HCT116 (cell line): ENCODE data around the gene GPD2. TPM values are rescaled to one million over a fixed set of nuclear protein-coding genes. Genes with fewer than 3 reads are reported as not detected.

ENCODE experiments used
- ATAC-seq: fragments of 200-7000 bp; cut with Tn5 transposase; 2 replicates; pipeline ENCODE4 v1.9.1; 2020; ENCODE audit warnings: mild to moderate bottlenecking, moderate library complexity
- BruUV-seq: library from RNA; stranded (reverse); fragments of 400-500 nt; replicated peaks from 2 replicates; lab custom pipeline; 2021; lab: Mats Ljungman, UMichigan
- CTCF ChIA-PET: fragments of 300-600 bp; sonication (Branson Sonifier 250); formaldehyde crosslinking; loops from one replicate; lab custom pipeline; 2021; ENCODE audit warnings: antibody characterized with exemption; lab: Charles Lee
- POLR2A ChIA-PET: fragments of 300-600, 350-600 bp; sonication (Branson Sonifier 250); formaldehyde crosslinking; loops from one replicate; lab custom pipeline; 2021; ENCODE audit warnings: antibody characterized with exemption; lab: Charles Lee
- RAD21 ChIA-PET, 2 experiments: fragments of 300-600 bp; sonication (Branson Sonifier 250); formaldehyde crosslinking; loops; one replicate each; lab custom pipeline; 2023; ENCODE audit warnings: low total read pairs in 2 of 2; ENCODE audit not compliant: uncharacterized antibody in 2 of 2, unreplicated experiment in 2 of 2, low non-redundant PET in 1 of 2; lab: Charles Lee
- DNase-seq: peaks from one replicate; pipeline ENCODE4 v3.0.0-alpha.2; 2010; ENCODE audit warnings: low read depth, low spot score
- H2AFZ ChIP-seq: fragments of 200-600 bp; shearing (Covaris generic), sonication (generic); 2 replicates; pipeline ENCODE4 v1.6.1; 2017; ENCODE audit warnings: low read depth, mixed run types, mixed read lengths, antibody characterized with exemption, low read length; ENCODE audit not compliant: poor library complexity, severe bottlenecking
- H3K27ac ChIP-seq: 2 replicates; pipeline ENCODE4 v1.5.1; 2012; ENCODE audit warnings: low read depth, low read length
- H3K27me3 ChIP-seq: fragments of 200-600 bp; sonication (generic); 2 replicates; pipeline ENCODE4 v1.6.1; 2016; ENCODE audit warnings: mixed run types, low read length, mixed read lengths; ENCODE audit not compliant: insufficient read depth
- H3K36me3 ChIP-seq, 2 experiments: fragments of 200-500 bp in 1 of 2; fragments of 200-600 bp in 1 of 2; sonication (Bioruptor generic) in 1 of 2; sonication (generic) in 1 of 2; 2 replicates each; pipeline versions ENCODE4 v1.5.1 to v1.6.1; 2014 to 2016; ENCODE audit warnings: low read length in 2 of 2, inconsistent platforms in 1 of 2, mixed read lengths in 1 of 2, mixed run types in 1 of 2; ENCODE audit not compliant: insufficient read depth in 2 of 2, control insufficient read depth in 1 of 2
- H3K4me1 ChIP-seq, 2 experiments: fragments of 200-600 bp in 1 of 2; sonication (generic) in 1 of 2; 2 replicates each; pipeline versions ENCODE4 v1.5.1 to v1.6.1; 2012 to 2017; ENCODE audit warnings: low read length in 2 of 2, inconsistent platforms in 1 of 2, mild to moderate bottlenecking in 1 of 2, mixed read lengths in 1 of 2, mixed run types in 1 of 2, moderate library complexity in 1 of 2; ENCODE audit not compliant: insufficient read depth in 2 of 2, control insufficient read depth in 1 of 2
- H3K4me2 ChIP-seq: fragments of 200-600 bp; sonication (generic); 2 replicates; pipeline ENCODE4 v1.6.1; 2017; ENCODE audit warnings: mixed run types, low read length, mixed read lengths
- H3K4me3 ChIP-seq, 2 experiments: fragments of 200-600 bp in 1 of 2; sonication (generic) in 1 of 2; replicated peaks in 1 of 2; 2 replicates each; pipeline ENCODE4 v1.5.1; 2011 to 2016; ENCODE audit warnings: low read length in 2 of 2, control low read depth in 1 of 2, low read depth in 1 of 2, mild to moderate bottlenecking in 1 of 2, mixed read lengths in 1 of 2, mixed run types in 1 of 2
- H3K79me2 ChIP-seq: fragments of 200-600 bp; sonication (generic); 2 replicates; pipeline ENCODE4 v1.6.1; 2017; ENCODE audit warnings: mild to moderate bottlenecking, mixed run types, low read length, moderate library complexity, mixed read lengths; ENCODE audit not compliant: insufficient read depth
- H3K9ac ChIP-seq: fragments of 200-600 bp; sonication (generic); 2 replicates; pipeline ENCODE4 v1.6.1; 2016; ENCODE audit warnings: low read length, mixed read lengths
- H3K9me2 ChIP-seq: fragments of 200-600 bp; sonication (generic), shearing (Covaris generic); 2 replicates; pipeline ENCODE4 v1.6.1; 2017; ENCODE audit warnings: mixed run types, mild to moderate bottlenecking, moderate library complexity; ENCODE audit not compliant: insufficient read depth
- H3K9me3 ChIP-seq, 2 experiments: fragments of 200-500 bp in 1 of 2; fragments of 200-600 bp in 1 of 2; sonication (Bioruptor generic) in 1 of 2; sonication (generic) in 1 of 2; 2 replicates each; pipeline ENCODE4 v1.6.1; 2014 to 2017; ENCODE audit warnings: low read length in 2 of 2, mixed read lengths in 2 of 2, inconsistent platforms in 1 of 2, low read depth in 1 of 2, mild to moderate bottlenecking in 1 of 2, mixed run types in 1 of 2, moderate library complexity in 1 of 2; ENCODE audit not compliant: control insufficient read depth in 1 of 2, insufficient read depth in 1 of 2
- H4K20me1 ChIP-seq: fragments of 200-600 bp; sonication (generic), shearing (Covaris generic); 2 replicates; pipeline ENCODE4 v1.6.1; 2017; ENCODE audit warnings: mixed run types, mild to moderate bottlenecking, moderate library complexity; ENCODE audit not compliant: insufficient read depth
- ATF3 ChIP-seq: IDR thresholded peaks from 2 replicates; pipeline ENCODE4 v1.6.1; 2012
- CEBPB ChIP-seq: IDR thresholded peaks from 2 replicates; pipeline ENCODE4 v1.6.1; 2012; ENCODE audit warnings: low read depth
- ELF1 ChIP-seq: IDR thresholded peaks from 2 replicates; pipeline ENCODE4 v1.6.1; 2012; ENCODE audit warnings: low read depth, borderline replicate concordance
- EZH2phosphoT487 ChIP-seq: fragments of 200-600 bp; IDR thresholded peaks from 2 replicates; pipeline ENCODE4 v1.6.1; 2018; ENCODE audit warnings: antibody characterized with exemption, borderline replicate concordance
- FOSL1 ChIP-seq: IDR thresholded peaks from 2 replicates; pipeline ENCODE4 v1.6.1; 2012; ENCODE audit warnings: low read depth
- JUND ChIP-seq: IDR thresholded peaks from 2 replicates; pipeline ENCODE4 v1.6.1; 2012
- POLR2A ChIP-seq: IDR thresholded peaks from 2 replicates; pipeline ENCODE4 v1.7.0; 2011; ENCODE audit warnings: borderline replicate concordance; ENCODE audit not compliant: insufficient read depth, insufficient read length; ENCODE audit errors: extremely low read depth
- RAD21 ChIP-seq: IDR thresholded peaks from 2 replicates; pipeline ENCODE4 v1.6.1; 2012; ENCODE audit warnings: low read depth, mild to moderate bottlenecking
- SRF ChIP-seq: IDR thresholded peaks from 2 replicates; pipeline ENCODE4 v1.6.1; 2012; ENCODE audit warnings: low read depth
- TCF7L2 ChIP-seq: IDR thresholded peaks from 2 replicates; pipeline ENCODE4 v1.7.0; 2011; ENCODE audit warnings: borderline replicate concordance, inconsistent platforms; ENCODE audit not compliant: insufficient read depth, insufficient read length; ENCODE audit errors: extremely low read depth
- ZFX ChIP-seq: fragments of 450-650 bp; IDR thresholded peaks from 2 replicates; pipeline ENCODE4 v1.6.1; 2017
- intact Hi-C: fragments of 100-400 bp; cut with micrococcal nuclease; formaldehyde crosslinking; loops from 2 replicates; pipeline ENCODE4 v1.10.0; 2022
- total RNA-seq: library from RNA; stranded (reverse); gene quantifications from one replicate; pipeline ENCODE4 v1.2.1, GENCODE V29; 2021; ENCODE audit not compliant: unreplicated experiment
- TF ChIP-seq, protein P1 (sequence below): IDR thresholded peaks from 2 replicates; pipeline ENCODE4 v1.6.1; 2012; ENCODE audit warnings: low read depth
- TF ChIP-seq, protein P2 (sequence below): IDR thresholded peaks from 2 replicates; pipeline ENCODE4 v1.6.1; 2011; ENCODE audit warnings: mild to moderate bottlenecking, low read length, moderate library complexity; ENCODE audit not compliant: insufficient replicate concordance; ENCODE audit errors: extremely low read depth

Gene GPD2
- total RNA-seq, 1 experiment from 2014 or later: 80.7 TPM

DNA sequence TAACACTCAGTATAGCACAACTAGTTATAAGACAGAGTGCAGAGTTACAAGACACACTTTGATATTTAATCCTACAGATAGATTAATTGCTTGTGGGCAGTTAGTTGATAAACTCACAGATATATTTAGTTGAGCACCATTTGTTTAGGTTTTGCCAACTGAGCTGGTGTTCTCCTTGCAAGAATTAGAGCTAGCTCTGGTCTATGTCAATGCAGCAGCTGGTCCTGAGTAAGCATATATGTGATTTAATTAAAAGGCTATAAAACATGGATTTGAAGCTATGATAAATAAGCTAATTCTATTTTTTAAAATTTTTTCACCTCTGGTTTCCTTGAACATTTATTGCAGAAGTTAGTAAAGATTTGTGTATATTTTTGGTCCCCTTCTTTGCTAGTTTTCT, 35.6 kb downstream of the GPD2 start:
- peaks cover 49% of the 10 kb centered on the region for H3K79me2 ChIP-seq
- no peaks in the 10 kb centered on the region for H3K36me3 ChIP-seq
- H3K9me3 ChIP-seq: no peaks in the 10 kb centered on the region
- DNase-seq: no peak
- RAD21 ChIA-PET: no interaction called here
- intact Hi-C loops: no loop called here
- BruUV-seq: no TSS peak
- TF ChIP-seq, protein P1, sequence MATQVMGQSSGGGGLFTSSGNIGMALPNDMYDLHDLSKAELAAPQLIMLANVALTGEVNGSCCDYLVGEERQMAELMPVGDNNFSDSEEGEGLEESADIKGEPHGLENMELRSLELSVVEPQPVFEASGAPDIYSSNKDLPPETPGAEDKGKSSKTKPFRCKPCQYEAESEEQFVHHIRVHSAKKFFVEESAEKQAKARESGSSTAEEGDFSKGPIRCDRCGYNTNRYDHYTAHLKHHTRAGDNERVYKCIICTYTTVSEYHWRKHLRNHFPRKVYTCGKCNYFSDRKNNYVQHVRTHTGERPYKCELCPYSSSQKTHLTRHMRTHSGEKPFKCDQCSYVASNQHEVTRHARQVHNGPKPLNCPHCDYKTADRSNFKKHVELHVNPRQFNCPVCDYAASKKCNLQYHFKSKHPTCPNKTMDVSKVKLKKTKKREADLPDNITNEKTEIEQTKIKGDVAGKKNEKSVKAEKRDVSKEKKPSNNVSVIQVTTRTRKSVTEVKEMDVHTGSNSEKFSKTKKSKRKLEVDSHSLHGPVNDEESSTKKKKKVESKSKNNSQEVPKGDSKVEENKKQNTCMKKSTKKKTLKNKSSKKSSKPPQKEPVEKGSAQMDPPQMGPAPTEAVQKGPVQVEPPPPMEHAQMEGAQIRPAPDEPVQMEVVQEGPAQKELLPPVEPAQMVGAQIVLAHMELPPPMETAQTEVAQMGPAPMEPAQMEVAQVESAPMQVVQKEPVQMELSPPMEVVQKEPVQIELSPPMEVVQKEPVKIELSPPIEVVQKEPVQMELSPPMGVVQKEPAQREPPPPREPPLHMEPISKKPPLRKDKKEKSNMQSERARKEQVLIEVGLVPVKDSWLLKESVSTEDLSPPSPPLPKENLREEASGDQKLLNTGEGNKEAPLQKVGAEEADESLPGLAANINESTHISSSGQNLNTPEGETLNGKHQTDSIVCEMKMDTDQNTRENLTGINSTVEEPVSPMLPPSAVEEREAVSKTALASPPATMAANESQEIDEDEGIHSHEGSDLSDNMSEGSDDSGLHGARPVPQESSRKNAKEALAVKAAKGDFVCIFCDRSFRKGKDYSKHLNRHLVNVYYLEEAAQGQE: no peak
- TF ChIP-seq FOSL1 (no peak), ELF1 (no peak)
- CTCF ChIA-PET: no interaction called here
- no peak overlapping the region for H3K4me2 ChIP-seq
- H3K9ac ChIP-seq: no peak overlapping the region
- H4K20me1 ChIP-seq: no peaks in the 10 kb centered on the region
- ATAC-seq: no peak
- peaks cover 0 to 7% of the 10 kb centered on the region in 2 experiments; a peak in 1 of 4 replicates for H3K4me1 ChIP-seq
- POLR2A ChIA-PET: no interaction called here
- H3K9me2 ChIP-seq: no peaks in the 10 kb centered on the region
- H3K27ac ChIP-seq: no peak overlapping the region
- H2AFZ ChIP-seq: no peak overlapping the region
- no peaks in the 10 kb centered on the region for H3K27me3 ChIP-seq
- no peak overlapping the region for H3K4me3 ChIP-seq

DNA sequence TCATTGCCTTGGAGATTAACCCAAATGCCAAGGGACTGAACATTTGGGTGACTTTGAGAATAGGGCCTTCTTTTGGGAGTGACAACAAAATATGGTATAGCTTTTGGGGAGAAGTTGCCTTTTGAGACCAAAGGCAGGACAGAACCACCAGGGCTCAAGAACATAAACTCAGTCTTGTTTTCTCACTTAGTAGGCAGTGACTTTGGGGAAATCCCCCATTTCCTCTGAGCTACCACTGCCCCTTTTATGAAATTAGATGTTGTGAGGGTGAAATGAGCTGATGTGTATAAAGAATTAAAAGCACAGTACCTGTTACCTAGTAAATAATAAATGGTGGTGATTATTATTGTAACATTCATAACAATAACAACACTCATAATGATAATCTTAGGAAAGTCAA, 36.5 kb downstream of the GPD2 start:
- ChIA-PET RAD21 (no interaction called here), POLR2A (no interaction called here), CTCF (no interaction called here)
- no peak overlapping the region for H3K9ac ChIP-seq
- H3K9me3 ChIP-seq: no peaks in the 10 kb centered on the region
- peaks cover 40% of the 10 kb centered on the region for H3K79me2 ChIP-seq
- TF ChIP-seq, protein P2, sequence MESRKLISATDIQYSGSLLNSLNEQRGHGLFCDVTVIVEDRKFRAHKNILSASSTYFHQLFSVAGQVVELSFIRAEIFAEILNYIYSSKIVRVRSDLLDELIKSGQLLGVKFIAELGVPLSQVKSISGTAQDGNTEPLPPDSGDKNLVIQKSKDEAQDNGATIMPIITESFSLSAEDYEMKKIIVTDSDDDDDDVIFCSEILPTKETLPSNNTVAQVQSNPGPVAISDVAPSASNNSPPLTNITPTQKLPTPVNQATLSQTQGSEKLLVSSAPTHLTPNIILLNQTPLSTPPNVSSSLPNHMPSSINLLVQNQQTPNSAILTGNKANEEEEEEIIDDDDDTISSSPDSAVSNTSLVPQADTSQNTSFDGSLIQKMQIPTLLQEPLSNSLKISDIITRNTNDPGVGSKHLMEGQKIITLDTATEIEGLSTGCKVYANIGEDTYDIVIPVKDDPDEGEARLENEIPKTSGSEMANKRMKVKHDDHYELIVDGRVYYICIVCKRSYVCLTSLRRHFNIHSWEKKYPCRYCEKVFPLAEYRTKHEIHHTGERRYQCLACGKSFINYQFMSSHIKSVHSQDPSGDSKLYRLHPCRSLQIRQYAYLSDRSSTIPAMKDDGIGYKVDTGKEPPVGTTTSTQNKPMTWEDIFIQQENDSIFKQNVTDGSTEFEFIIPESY: no peak
- no peak for TF ChIP-seq EZH2phosphoT487
- no peak for TF ChIP-seq SRF
- no peak for TF ChIP-seq JUND
- no peak for TF ChIP-seq ATF3
- no peak for TF ChIP-seq ELF1
- no peak for TF ChIP-seq CEBPB
- no peak for TF ChIP-seq POLR2A
- TF ChIP-seq TCF7L2: no peak
- TF ChIP-seq RAD21: no peak
- TF ChIP-seq ZFX: no peak
- peaks cover 0 to 4% of the 10 kb centered on the region in 2 experiments; a peak in 1 of 4 replicates for H3K4me1 ChIP-seq
- no peak for ATAC-seq
- BruUV-seq: no TSS peak
- H3K9me2 ChIP-seq: no peaks in the 10 kb centered on the region
- no peak overlapping the region for H3K4me2 ChIP-seq
- intact Hi-C loops: no loop called here
- no peak for DNase-seq
- H2AFZ ChIP-seq: no peak overlapping the region
- H3K36me3 ChIP-seq: no peaks in the 10 kb centered on the region
- no peaks in the 10 kb centered on the region for H4K20me1 ChIP-seq
- H3K4me3 ChIP-seq: no peak overlapping the region
- H3K27me3 ChIP-seq: no peaks in the 10 kb centered on the region
- no peak overlapping the region for H3K27ac ChIP-seq
